AG08396 (cell line): ENCODE data around the gene PLA2G5.

Source experiments
- DNase-seq: peaks from one replicate; pipeline ENCODE4 v3.0.0; 2012; ENCODE audit warnings: low spot score, mixed read lengths

The PLA2G5 gene

DNA sequence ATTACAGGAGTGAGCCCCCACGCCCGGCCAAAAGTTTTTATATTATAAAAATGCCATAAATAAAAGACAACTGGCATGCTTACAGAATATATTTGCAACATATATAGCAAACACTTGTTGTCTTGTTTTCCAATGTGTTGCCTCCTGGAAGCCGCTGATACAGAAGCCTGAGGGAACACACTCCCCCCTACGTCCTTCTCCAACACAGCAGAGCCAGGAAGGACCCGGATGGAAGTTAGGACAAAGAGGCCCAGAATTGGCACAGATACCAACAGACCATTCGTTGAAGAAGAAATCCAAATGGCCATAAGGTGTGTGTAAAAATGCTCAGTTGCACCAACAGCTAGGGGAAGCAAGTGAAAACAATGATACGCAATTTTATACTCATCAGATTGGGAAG, 1.3 kb upstream of the PLA2G5 start:
- no peak for DNase-seq

- no peak for DNase-seq
These were observed 363 bp downstream of the PLA2G5 start for GRCh38 chr1:20070357-20070756.

GRCh38 chr1:20071416-20071815, 1.4 kb downstream of the PLA2G5 start:
- no peak for DNase-seq

GRCh38 chr1:20072771-20073170, 2.8 kb downstream of the PLA2G5 start:
- DNase-seq, result no peak

DNA sequence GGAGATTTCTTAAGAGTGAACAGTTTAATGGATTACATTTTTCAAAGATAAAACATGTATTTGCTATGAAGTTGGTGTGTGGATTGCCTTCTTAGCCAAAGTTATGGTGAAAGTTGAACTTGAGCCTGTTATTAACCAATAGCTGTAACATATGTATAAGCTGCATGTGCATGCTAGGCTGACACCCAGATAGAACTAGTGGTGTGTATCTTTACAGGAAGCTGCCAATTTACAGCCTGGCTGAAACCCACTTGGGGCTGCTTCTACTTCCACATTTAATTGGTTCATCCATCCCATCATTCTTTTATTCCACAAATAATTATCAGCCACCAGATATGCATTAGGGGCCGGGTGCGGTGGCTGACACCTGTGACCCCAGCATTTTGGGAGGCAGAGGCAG, 3.3 kb downstream of the PLA2G5 start:
- no peak for DNase-seq

DNA sequence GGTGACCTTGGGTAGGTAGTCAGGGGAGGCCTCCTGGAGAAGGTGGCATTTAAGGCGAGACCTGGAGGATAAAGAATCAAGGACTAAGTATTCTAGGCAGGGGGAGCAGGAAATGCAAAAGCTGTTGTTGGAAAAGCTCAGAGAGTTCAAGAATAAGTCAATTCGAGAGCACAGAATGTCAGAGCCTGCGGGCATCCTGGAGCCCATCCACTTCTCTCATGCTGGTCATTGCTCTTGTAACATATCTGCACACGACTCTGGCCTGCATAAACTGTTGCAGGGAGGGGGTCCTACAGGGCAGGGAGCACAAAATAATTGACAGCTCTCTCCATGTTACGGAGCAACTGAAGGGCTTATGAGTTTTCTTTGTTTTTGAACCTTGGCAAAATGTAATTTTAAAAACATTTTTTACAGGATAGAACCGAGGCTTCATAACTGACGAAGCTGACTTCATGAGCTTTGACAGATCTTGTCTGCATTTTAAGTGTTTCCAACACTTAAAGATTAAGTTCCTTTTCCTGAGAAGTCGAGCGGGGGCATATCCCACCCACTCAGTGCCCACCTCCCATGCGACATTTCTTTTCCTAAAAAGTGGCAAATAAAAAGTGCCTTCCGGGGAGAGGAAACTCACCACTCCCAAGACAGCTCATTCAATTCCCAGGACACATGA, 4.2 kb downstream of the PLA2G5 start:
- no peak for DNase-seq

- DNase-seq, result no peak
These were observed 4.8 kb downstream of the PLA2G5 start for GRCh38 chr1:20074725-20075171.

GRCh38 chr1:20075345-20075744, 5.4 kb downstream of the PLA2G5 start:
- no peak for DNase-seq

DNA sequence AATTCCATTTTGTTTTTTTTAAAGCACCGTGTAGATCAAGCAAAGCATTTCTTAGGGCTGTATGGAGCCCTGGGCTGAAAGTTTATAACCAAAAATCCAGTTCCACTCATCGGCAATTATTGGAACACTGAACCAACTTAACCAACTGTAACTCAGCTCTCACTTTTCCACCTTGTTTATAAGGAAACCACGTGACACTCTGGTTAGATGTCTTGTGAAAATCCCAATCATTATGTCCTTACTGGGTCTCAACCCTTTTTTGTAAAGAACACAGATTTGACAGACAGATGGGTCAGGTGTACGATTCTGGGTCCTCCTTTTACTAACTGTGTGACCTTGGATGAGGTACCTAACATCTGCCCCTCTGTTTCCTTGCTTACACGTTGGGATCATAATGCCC, 6.2 kb downstream of the PLA2G5 start:
- no peak for DNase-seq

DNA sequence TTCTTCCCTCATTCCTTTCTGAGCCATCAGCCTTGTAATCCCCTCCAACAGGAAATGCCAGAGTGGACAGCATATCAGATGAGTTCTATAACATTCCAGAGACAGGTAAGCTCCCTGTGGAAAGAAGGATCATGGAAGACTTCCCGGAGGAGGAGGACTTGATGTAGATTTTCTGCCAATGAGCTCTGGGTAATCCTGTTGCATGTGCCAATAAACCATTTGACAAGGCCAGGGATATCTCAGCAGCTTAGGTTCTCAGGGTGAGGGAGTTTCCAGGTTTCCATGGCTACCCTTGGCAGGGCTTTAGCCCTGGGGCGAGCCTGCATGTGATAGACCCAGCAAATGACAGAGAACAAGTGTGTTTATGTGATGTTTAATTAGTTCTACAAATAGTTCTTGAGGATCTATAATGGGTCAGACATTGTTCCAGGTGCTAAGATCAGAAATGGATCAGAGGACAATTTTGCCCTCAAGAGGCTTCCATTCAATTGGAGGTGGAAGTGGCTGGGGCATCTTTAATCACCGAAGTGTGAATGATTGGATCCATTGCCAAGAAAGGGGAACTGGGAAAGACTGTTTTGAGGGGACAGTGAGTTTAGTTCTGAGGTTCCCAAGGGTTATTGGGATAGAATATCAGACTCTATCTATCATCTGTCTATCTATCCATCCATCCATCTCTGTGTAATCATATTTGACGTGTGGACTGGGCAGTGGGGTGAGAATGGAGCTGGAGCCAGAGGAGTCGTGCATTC, 6.9 kb downstream of the PLA2G5 start:
- no peak for DNase-seq

DNA sequence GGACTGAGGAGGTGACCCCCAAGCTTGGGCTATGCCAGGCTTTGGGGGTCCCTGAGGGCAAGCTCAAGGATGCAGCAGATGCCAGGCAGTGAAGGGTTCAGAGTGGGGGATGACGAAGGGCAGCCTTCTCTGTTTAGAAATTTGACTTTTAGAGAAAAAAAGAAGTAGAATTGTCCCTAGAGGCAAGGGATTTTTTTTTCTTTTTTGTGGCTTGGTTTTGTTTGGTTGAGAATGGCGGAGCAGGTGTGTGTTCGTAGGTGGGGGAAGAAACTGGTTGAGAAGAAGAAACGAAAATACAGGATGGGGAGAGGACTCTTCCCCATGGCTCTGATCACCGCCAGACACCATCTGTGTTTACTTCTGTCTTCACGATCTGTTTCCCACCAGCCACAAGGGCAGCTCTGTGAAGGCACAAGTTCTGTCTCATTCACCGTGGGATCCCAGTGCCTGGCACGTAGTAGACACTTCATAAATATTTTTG, 8.2 kb downstream of the PLA2G5 start:
- DNase-seq, result no peak

- DNase-seq, result no peak
These were observed 8.7 kb downstream of the PLA2G5 start for GRCh38 chr1:20078711-20079110.

DNA sequence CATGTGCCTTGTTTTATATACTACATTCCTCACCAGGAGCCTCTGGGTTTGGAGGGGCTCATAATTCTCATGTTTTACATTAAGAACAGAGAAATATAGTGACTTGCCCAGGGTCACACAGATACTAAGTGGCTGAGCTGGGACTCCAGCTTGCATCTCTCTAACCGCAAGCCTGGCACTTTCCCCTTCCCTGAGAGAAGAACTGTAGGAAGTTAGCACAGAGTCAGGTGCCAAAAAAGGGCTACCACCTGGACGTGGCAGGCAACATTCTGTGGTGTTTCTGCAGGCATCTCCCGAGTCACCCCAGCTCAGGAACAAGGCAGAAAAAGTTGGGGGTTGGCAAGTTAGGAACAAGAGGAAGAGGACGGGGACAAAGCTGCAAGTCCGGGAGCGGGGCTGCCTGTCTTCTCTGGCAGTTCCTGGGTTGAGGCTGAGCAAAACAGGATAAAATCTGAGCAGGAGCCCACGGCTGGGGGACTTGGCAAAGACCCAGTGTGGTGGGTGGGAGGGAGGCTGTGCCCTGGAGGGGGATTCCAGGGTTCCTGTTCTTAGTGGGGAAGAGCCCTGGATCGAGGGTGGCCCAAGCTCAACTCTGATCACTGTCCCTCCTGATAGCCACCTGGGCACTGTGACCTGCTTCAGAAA, 9.8 kb downstream of the PLA2G5 start:
- no peak for DNase-seq

GRCh38 chr1:20080441-20081352, 10.7 kb downstream of the PLA2G5 start:
- DNase-seq, result no peak

- DNase-seq, result no peak
These were observed 11.4 kb downstream of the PLA2G5 start for GRCh38 chr1:20081353-20081810.

DNA sequence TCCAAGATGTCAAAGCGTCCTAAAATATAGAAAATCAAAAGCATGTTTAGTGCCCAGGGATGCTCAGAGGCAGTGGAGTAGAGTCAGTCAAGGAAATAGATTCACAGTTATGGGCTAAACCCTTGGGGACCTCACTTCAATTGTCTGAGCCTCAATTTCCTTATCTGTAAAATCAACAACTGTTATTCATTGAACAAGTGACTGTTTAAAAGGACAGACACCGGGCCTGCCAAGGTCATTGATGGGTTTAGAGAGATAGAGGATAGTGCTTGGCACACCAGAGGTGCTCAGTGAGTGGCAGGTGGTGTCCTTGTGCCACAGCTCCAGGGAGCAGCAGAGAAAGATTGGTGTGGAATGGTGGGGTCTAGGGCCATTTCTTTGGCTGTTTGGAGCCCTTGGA, 12.8 kb downstream of the PLA2G5 start:
- no peak for DNase-seq

- no peak for DNase-seq
These were observed 13.4 kb downstream of the PLA2G5 start for GRCh38 chr1:20083178-20083944.

DNA sequence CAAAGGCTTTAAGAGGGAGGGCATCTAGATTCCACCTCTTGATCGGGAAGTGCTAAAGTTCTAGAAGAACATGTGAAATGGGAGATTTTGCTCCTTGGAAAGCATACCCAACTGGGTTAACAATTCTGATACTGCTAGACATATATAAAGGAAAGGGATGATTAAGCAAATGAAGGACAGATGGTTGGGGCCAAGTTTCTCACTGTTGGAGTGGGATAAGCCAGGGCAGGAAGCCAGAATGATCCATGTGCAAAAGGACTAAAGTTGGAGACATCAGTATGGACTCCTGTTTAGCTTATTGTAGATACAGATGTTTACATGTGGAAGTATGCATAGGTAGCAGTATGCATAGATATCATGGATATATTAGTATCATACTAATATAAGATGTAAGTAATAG, 16.8 kb downstream of the PLA2G5 start:
- DNase-seq, result no peak

GRCh38 chr1:20087668-20088067, 17.7 kb downstream of the PLA2G5 start:
- DNase-seq, result no peak

DNA sequence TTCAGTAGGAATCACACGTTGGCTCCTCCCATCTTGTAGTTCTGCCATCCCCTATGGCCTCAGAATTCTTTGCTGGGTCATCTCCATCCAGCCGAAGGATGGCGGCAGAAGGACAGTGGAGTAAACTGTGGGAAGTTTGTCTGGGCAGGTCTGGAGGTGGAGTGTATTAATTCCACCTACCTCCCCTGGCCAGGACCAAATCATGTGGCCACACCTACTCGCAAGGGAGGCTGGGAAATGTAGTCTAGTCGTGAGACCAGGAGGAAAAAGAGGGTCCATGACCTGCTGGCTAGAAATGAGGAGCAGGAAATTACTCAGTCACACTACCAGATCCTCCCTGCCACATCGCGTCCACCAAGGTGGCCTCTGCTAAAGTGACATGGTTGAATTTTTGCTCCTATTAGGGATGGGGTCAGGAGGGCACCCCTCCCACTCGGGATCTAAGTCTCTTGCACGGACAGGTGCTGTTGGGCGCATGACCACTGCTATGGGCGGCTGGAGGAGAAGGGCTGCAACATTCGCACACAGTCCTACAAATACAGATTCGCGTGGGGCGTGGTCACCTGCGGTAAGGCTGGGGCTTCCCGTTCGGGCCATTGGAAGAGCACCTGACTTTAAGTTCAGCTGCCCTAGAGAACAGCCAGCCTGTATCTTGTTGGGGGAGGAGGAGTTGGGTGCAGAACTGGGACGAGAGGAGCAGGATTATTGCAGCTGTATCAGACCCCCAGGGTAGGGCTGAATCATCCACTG, 19.5 kb downstream of the PLA2G5 start:
- no peak for DNase-seq
